AG09309 (cell line): Measurements from ENCODE around the gene LGMN.

Experiments used
- DNase-seq: peaks from one replicate; pipeline ENCODE4 v3.0.0-alpha.2; 2010; ENCODE audit warnings: low read depth
- H3K4me3 ChIP-seq: 2 replicates; pipeline ENCODE4 v1.5.1; 2011; ENCODE audit warnings: mild to moderate bottlenecking, low read depth, low read length, moderate library complexity; ENCODE audit not compliant: control insufficient read depth
- TF ChIP-seq, protein P1 (sequence below): IDR thresholded peaks from 2 replicates; pipeline ENCODE4 v1.5.1; 2011; ENCODE audit warnings: mild to moderate bottlenecking, low read depth, low read length, inconsistent platforms; ENCODE audit not compliant: insufficient read depth, control insufficient read depth; ENCODE audit errors: missing control alignments

Gene LGMN

DNA sequence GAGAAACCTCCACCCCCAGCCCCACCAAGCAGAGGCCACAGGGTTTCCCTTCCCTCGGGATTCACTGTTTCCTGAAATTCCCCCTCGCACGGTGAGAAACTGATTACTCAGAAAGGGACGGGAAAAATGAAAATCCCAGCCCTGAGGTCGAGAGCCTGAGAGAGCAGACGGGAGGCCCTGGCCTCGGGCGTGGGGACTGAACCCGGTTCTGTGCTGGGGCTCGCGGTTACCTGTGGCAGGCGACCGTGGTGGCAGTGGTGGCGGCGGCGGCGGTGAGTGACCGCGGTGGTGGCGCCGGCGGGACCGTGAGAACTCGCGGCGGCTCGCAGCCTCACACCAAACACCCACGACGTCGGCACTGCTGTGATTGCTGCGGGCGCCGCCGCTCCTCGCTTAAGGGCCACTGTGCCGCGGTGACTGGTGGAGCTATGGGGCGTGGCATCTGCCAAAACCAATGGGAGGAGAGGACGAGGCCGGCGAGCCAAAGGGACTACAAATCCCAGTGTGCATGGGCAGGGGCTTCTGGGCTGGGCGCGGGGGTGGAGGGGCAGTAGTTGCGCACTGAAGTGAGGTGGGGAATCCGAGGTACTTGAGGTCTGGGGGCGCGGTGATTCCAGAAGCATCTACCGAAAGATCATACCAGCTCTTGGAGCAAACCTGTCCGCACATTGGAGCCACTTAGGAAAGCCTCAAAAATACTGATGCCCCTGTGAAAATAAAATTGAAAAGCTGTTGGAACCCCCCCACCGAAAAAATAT, at the start of gene LGMN:
LGMN (minus strand) TSS at position 369 of the 758 bp plus-strand sequence. CDS start 15,841 bp downstream, outside the sequence.
- peak; percentile 64 for DNase-seq
- peak within 1 kb of the TSS; percentile 78 for H3K4me3 ChIP-seq
- TF ChIP-seq, protein P1, sequence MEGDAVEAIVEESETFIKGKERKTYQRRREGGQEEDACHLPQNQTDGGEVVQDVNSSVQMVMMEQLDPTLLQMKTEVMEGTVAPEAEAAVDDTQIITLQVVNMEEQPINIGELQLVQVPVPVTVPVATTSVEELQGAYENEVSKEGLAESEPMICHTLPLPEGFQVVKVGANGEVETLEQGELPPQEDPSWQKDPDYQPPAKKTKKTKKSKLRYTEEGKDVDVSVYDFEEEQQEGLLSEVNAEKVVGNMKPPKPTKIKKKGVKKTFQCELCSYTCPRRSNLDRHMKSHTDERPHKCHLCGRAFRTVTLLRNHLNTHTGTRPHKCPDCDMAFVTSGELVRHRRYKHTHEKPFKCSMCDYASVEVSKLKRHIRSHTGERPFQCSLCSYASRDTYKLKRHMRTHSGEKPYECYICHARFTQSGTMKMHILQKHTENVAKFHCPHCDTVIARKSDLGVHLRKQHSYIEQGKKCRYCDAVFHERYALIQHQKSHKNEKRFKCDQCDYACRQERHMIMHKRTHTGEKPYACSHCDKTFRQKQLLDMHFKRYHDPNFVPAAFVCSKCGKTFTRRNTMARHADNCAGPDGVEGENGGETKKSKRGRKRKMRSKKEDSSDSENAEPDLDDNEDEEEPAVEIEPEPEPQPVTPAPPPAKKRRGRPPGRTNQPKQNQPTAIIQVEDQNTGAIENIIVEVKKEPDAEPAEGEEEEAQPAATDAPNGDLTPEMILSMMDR: no peak

DNA sequence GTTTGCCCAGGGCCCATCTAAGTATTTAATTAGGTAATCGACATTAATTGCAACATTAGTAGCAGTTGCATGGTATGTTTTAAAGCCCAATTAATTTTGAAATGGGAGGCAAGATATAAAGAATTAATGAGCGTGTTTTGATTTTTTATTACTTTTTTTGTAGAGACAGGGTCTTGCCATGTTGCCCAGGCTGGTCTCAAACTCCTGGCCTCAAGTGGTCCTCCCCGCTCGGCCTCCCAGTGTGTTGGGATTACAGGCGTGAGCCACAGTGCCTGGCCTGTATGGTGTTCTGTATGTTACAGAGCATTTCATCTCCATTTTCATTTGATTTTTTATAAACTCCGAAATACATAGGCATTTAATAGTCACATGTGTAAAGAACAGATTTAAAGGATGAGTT, 46.5 kb upstream of the LGMN start:
- H3K4me3 ChIP-seq: peak overlapping the region; percentile 63
- DNase-seq: no peak
- TF ChIP-seq, protein P1: no peak

DNA sequence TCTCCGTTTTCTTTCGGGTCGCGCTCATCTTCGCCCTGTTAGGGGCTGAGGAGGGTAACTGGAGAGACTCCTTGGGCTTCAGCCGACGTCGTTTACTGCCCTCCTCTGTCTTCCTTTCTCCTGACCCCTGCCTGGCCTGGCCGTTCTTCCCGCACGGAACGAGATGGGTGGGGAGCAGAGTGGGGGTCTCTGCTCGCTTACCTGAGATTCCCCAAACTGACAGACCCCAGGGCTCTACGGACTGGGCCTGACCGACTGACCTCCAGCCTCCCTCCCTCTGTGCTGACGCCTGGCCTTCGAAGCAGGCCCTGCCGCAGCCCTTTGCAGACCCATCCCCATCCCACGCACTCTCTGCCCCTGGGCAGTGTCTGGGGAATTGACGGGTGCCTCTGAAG, 46.1 kb upstream of the LGMN start:
- H3K4me3 ChIP-seq: peak overlapping the region; percentile 63
- TF ChIP-seq, protein P1: no peak
- DNase-seq: no peak

DNA sequence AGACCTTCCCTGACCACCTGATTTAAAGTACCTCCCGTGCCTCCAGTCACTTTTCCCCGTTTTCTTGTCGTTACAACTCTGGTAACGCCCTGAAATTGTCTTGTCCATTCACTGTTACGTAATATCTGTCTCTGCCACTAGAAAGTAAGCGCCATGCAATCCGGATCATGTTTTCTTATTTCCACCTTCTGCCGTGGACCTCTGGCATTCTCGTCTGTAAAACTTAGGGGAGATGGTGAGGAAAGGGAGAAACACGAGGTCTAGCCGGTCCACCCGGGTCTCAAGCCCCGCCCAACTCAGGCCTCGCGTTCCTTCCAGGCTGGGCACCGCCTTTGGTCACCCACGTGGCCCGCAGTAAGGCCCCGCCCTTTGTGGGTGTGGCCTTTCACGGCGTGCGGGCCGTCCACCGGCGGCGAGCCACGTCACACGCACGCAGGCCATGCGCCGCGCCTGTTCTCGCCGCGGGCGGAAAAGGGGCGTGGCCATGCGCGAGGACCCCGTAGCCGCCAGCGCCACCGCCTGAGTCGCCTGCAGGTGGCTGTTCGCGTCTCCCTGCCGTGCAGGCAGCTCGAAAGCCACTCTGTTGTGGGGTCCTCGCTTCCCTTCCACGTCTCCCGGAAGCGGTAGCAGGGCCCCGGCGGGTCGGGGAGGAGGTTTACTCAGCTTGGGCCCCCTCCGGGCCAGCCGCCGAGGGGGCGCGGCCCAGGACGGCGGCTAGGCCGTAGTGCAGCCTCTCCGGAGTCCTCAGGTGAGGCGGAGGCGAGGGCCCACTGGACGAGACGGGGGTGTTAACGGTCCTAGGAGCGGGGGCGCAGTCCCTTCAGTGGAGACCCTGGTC, 45.5 kb upstream of the LGMN start, which contains the start of gene GOLGA5:
GOLGA5 (plus strand) TSS at position 597 of the 838 bp plus-strand sequence. CDS start 3,133 bp downstream, outside the sequence.
- TF ChIP-seq, protein P1: no peak
- H3K4me3 ChIP-seq: peak within 1 kb of the TSS; percentile 63
- peak; percentile 86 for DNase-seq

DNA sequence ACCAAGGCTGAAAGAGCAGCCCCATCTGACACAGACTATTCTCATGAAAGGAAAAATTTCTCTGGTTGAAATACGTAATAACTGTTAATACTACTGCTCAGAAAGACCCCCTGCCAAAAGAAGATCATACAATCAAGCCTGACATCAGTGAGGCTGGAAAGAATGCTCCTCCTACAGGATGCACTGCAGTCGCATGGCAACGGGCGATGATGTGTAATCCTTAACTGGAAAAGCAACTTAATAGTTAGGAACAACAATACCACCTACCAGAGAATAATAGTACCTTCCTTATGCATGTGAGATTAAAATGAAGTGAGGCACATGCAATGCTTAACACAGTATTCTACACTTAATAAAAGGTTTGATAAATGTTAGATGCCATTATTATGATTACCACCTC, 44.5 kb upstream of the LGMN start:
- no peak for DNase-seq
- TF ChIP-seq, protein P1: no peak
- H3K4me3 ChIP-seq: no peak overlapping the region

DNA sequence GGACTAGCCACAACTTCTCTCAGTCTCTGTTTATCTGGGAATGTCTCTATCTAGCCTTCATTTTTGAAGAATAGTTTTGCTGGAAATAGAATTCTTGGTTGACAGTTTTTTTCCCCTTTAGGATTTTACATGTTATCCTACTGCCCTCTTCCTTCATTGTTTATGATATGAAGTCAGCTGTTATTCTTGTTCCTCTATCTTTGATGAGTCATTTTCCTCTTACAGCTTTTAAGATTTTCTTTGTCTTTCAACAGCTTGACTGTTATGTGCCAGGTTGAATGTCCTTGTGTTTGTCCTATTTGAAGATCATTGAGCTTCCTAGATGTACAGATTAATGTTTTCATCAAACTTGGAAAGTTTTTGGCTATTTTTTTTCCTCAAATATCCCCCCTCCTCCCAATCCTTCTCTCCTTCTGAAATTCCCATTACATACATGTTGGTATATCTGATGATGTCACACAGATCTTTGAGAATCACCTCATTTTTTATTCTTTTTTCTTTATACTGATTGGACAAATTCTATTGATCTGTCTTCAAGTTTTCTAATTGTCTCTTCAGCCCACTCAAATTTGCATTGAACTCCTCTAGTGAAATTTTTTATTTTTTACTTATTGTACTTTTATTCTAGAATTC, 41.1 kb upstream of the LGMN start:
- no peak for DNase-seq
- TF ChIP-seq, protein P1: no peak
- no peak overlapping the region for H3K4me3 ChIP-seq
